GM12891 (cell line): ENCODE measurements around the gene DGCR2.

Experiments
- PAX5 ChIP-seq: IDR thresholded peaks from 2 replicates; pipeline ENCODE4 v1.6.1; 2011; ENCODE audit warnings: low read length, moderate library complexity, mild to moderate bottlenecking; ENCODE audit not compliant: insufficient read depth, severe bottlenecking
- POLR2A ChIP-seq: IDR thresholded peaks from 2 replicates; pipeline ENCODE4 v1.6.1; 2011; ENCODE audit warnings: low read depth, low read length, control low read depth
- POLR2AphosphoS5 ChIP-seq: IDR thresholded peaks from 2 replicates; pipeline ENCODE4 v1.6.1; 2011; ENCODE audit warnings: low read depth, low read length, control low read depth
- POU2F2 ChIP-seq: IDR thresholded peaks from 2 replicates; pipeline ENCODE4 v1.6.1; 2011; ENCODE audit warnings: low read depth, mild to moderate bottlenecking, control low read depth, low read length, moderate library complexity
- TAF1 ChIP-seq: IDR thresholded peaks from 2 replicates; pipeline ENCODE4 v1.6.1; 2011; ENCODE audit warnings: low read depth, low read length, control low read depth

GRCh38 chr22:19137384-19138216 is 15.4 kb upstream of the DGCR2 start:
- TF ChIP-seq POLR2AphosphoS5 (no peak), POLR2A (no peak), TAF1 (no peak), PAX5 (no peak), POU2F2 (no peak)
